GM21723 (cell line): Measurements from ENCODE around the gene RNASE4.
"Not testable (repeated sequence)": the region's sequence is repeated elsewhere in the genome, so short reads cannot be mapped to it uniquely, and the experiment has no call there.

Experiments used
- ATAC-seq: cut with Tn5 transposase; IDR thresholded peaks from one replicate; pipeline ENCODE4 v1.9.1; 2021; ENCODE audit warnings: mild to moderate bottlenecking, moderate library complexity; ENCODE audit not compliant: unreplicated experiment

Gene RNASE4

GRCh38 chr14:20697273-20698017 is 13.1 kb downstream of the RNASE4 start:
- ATAC-seq, result no peak

GRCh38 chr14:20698018-20698329 is 13.6 kb downstream of the RNASE4 start:
- no peak for ATAC-seq

- no peak for ATAC-seq
Observed at GRCh38 chr14:20698934-20699333, 14.6 kb downstream of the RNASE4 start.

DNA sequence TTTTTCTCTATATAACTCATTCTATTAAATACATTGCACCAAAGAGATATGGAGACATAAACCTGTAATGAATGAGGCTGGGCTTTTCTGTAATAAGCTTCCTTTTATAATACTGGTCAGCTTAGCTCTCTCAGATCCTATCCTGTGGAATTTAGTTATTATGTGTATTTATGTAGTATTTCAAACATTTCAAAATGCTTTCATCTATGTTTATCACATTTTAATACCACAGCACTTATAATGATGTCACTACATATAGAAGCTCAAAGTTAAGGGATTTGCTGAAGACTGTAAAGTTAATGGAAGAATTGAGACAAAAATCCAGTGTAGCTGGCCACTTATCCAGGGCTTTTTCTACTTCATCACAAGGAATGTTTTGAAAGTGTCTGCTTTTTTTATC is 15.6 kb downstream of the RNASE4 start:
- ATAC-seq, result no peak

- ATAC-seq, result not testable (repeated sequence)
Observed at GRCh38 chr14:20700965-20701364, 16.6 kb downstream of the RNASE4 start.

DNA sequence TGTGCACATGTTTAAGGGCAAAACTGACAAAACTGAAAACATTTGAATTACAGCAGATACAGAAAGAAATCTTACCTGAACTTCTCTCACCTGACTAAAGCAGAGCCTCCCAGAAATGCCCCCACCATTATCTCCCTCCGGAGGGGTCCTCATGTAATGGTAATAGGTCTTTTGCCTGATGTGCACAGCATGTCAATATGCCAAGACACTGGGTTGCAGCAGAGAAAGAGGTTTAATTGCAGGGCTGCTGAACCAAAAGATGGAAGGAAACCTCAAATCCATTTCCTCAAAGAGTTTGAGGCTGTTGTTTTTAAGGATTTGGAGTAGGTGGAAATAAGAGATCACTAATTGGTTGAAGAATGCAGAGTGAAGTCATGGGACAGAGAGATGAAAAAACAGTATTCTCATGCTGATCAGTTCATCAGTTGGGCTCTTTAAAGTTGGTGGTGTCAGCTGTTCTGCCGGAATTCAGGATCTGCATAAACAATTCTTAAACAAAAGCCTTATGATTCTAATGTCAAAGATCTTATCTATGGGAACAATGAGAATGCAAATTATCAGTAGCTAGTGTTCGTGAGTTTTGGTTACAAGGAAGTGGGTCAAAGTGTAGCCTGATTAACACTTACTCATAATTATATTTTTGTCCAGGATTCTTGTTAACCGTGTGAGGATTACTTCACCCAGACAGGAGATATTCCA is 22.4 kb downstream of the RNASE4 start:
- no peak for ATAC-seq

GRCh38 chr14:20707622-20708021 is 23.3 kb downstream of the RNASE4 start:
- ATAC-seq, result no peak

DNA sequence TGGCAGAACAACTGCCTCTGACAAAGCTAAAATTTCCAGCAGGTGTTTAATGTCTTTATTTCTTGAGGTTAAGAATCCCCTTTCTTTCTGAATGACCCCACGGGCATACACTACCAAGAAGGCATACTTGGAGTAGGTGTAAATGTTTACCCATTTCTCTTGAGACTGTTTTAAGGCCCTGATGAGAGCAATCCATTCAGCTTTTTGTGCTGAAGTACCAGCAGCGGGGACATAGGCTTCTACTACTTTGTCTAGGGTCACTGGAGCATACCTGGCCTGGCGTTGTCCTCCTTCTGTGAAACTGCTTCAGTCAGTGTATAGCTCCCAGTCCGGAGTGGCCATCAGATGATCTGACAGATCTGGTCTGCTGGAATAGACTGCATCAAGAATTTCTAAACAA is 26.9 kb downstream of the RNASE4 start:
- ATAC-seq, result no peak

DNA sequence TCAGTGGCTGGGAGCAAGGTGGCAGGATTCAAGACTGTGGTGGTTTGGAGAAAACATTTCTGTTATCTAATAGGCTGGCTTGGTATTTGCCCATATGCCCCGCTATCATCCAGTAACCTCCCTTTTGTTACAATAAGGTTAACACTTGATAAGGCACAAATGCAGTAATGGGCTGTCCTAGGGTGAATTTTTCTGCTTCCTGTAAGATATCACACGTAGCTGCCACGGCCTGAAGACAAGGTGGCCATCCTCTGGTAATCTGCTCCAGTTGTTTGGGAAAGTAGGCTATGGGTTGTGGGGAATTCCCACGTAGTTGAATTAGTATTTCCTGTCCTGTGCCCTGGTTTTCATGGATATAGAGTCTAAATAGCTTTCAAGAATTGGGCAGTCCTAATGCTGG is 27.3 kb downstream of the RNASE4 start:
- ATAC-seq, result no peak

- ATAC-seq, result no peak
Observed at GRCh38 chr14:20712904-20713303, 28.5 kb downstream of the RNASE4 start.

- no peak for ATAC-seq
Observed at GRCh38 chr14:20714593-20715250, 30.4 kb downstream of the RNASE4 start.

DNA sequence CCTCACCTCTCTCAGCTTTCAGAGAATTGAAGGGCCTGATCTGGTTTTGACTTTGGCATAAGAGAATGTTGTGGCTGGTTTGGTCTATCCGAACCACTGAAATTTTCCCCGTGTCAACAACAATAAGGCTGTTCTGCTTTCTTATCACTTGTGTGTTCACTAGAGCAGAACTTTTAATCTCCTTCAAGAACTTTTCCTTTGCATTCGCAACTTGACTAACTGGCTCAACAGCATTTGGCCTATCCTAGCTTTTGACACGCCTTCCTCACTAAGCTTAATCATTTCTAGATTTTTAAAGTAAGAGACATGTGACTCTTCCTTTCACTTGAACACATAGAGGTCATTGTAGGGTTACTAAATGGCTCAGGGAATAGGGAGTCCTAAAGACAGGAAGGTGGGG is 35.4 kb downstream of the RNASE4 start:
- ATAC-seq, result no peak

GRCh38 chr14:20720741-20721140 is 36.4 kb downstream of the RNASE4 start:
- ATAC-seq, result no peak

GRCh38 chr14:20722016-20722415 is 37.7 kb downstream of the RNASE4 start:
- no peak for ATAC-seq

- no peak for ATAC-seq
Observed at GRCh38 chr14:20723488-20723887, 39.1 kb downstream of the RNASE4 start.

DNA sequence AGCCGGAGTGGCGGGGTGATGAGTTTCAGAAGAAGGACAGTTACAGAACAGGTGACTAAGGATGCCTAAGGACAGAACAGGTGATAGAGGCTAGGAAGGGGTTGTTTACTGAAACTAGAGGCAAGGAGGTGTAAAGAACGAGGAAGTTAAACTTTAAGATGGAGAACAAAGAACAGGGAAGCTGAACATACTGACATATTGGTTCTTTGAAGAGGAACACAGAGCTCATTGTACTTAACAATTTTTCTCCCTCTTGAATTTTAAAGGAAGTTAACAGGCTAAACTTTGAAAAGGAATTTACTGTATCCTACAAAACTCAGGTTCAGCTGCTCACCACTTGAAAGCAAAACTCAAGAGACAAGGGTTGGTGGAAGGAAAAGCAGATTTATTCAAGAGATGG is 41.8 kb downstream of the RNASE4 start:
- ATAC-seq, result not testable (repeated sequence)

- ATAC-seq, result no peak
Observed at GRCh38 chr14:20726531-20726930, 42.2 kb downstream of the RNASE4 start.

GRCh38 chr14:20730891-20731290 is 46.5 kb downstream of the RNASE4 start:
- no peak for ATAC-seq

- no peak for ATAC-seq
Observed at GRCh38 chr14:20732477-20732876, 48.1 kb downstream of the RNASE4 start.

- no peak for ATAC-seq
Observed at GRCh38 chr14:20732979-20733635, 48.7 kb downstream of the RNASE4 start.

- no peak for ATAC-seq
Observed at GRCh38 chr14:20733684-20734429, 49.5 kb downstream of the RNASE4 start.
